Fibroblast of the aortic adventitia (primary cell): ENCODE measurements around the gene FLNB. TPM values are rescaled to one million over a fixed set of nuclear protein-coding genes. Genes with fewer than 3 reads are reported as not detected.

ENCODE experiments used
- DNase-seq: peaks from one replicate; pipeline ENCODE4 v3.0.0-alpha.2; 2010; ENCODE audit warnings: low read depth
- H3K4me3 ChIP-seq: 2 replicates; pipeline ENCODE4 v1.5.1; 2011; ENCODE audit warnings: low read depth, mild to moderate bottlenecking, control low read depth, low read length, moderate library complexity
- CTCF ChIP-seq: IDR thresholded peaks from 2 replicates; pipeline ENCODE4 v1.5.1; 2011; ENCODE audit warnings: mild to moderate bottlenecking, low read length, control low read depth, inconsistent platforms; ENCODE audit not compliant: insufficient read depth
- total RNA-seq: library from RNA; depleted of rRNA; stranded (reverse); fragments of >200 nt; gene quantifications from 2 replicates; pipeline ENCODE4 v1.2.3, GENCODE V29; 2012; ENCODE audit warnings: low replicate concordance

FLNB gene
- total RNA-seq, 1 donor = 69.0 TPM

GRCh38 chr3:58216496-58217195 lies 208.4 kb downstream of the FLNB start:
- no peak for TF ChIP-seq CTCF
- no peak overlapping the region for H3K4me3 ChIP-seq
- DNase-seq = no peak

GRCh38 chr3:58217209-58217811 lies 209.1 kb downstream of the FLNB start:
- TF ChIP-seq CTCF = peak; percentile 90
- no peak overlapping the region for H3K4me3 ChIP-seq
- peak; percentile 56 for DNase-seq

- DNase-seq = no peak
- no peak for TF ChIP-seq CTCF
- H3K4me3 ChIP-seq = no peak overlapping the region
Observed at GRCh38 chr3:58218904-58219303, 210.7 kb downstream of the FLNB start.

Other genes starting within 250 kb of the FLNB start
- gene DNASE1L3, start 202.6 kb downstream of the FLNB start, total RNA-seq = not detected in 2 replicates
- gene ABHD6, start 229.4 kb downstream of the FLNB start, total RNA-seq = 5.5 and 14.0 TPM in 2 replicates